ENCODE measurements around the gene PXDN.

Gene PXDN

GRCh38 chr2:1605102-1606045, 138.9 kb downstream of the PXDN start:
- no peaks in the 10 kb centered on the region for H3K79me2 ChIP-seq (ENCODE audit: insufficient read depth, low read length)
- H4K20me1 ChIP-seq (ENCODE audit: insufficient read depth, low read length, poor library complexity, severe bottlenecking), result no peaks in the 10 kb centered on the region
- H3K4me1 ChIP-seq (ENCODE audit: insufficient read depth, low read length, poor library complexity, severe bottlenecking), result peaks cover 7% of the 10 kb centered on the region
- no peak for TF ChIP-seq EZH2phosphoT487 (IDR thresholded peaks at IDR 0.05; ENCODE audit: borderline replicate concordance)
- no peak for TF ChIP-seq CTCF (conservative IDR thresholded peaks at IDR 0.05; ENCODE audit: low read length)
- no peaks in the 10 kb centered on the region for H3K9me2 ChIP-seq (replicated peaks; ENCODE audit: low read depth, low read length)
- H3K36me3 ChIP-seq (ENCODE audit: insufficient read depth, low read length), result no peaks in the 10 kb centered on the region
- no peaks in the 10 kb centered on the region for H3K27me3 ChIP-seq (ENCODE audit: insufficient read depth, low read length, poor library complexity, severe bottlenecking)
- H3K4me2 ChIP-seq (ENCODE audit: low read depth, low read length, poor library complexity, severe bottlenecking), result no peak overlapping the region
- H2AFZ ChIP-seq (ENCODE audit: low read length), result no peak overlapping the region
- H3F3A ChIP-seq (ENCODE audit: low read depth), result no peaks in the 10 kb centered on the region
- H3K9ac ChIP-seq (ENCODE audit: low read depth, low read length, poor library complexity, severe bottlenecking), result no peak overlapping the region
- H3K4me3 ChIP-seq (ENCODE audit: low read length, poor library complexity, severe bottlenecking), result no peak overlapping the region
- H3K9me3 ChIP-seq (ENCODE audit: insufficient read depth, low read depth, low read length), result no peaks in the 10 kb centered on the region

GRCh38 chr2:1603521-1603920, 140.8 kb downstream of the PXDN start:
- H3K9me3 ChIP-seq (ENCODE audit: insufficient read depth, low read depth, low read length), result no peaks in the 10 kb centered on the region
- no peaks in the 10 kb centered on the region for H4K20me1 ChIP-seq (ENCODE audit: insufficient read depth, low read length, poor library complexity, severe bottlenecking)
- no peak overlapping the region for H2AFZ ChIP-seq (ENCODE audit: low read length)
- no peak for TF ChIP-seq EZH2phosphoT487 (IDR thresholded peaks at IDR 0.05; ENCODE audit: borderline replicate concordance)
- no peak for TF ChIP-seq CTCF (conservative IDR thresholded peaks at IDR 0.05; ENCODE audit: low read length)
- no peaks in the 10 kb centered on the region for H3K27me3 ChIP-seq (ENCODE audit: insufficient read depth, low read length, poor library complexity, severe bottlenecking)
- H3K36me3 ChIP-seq (ENCODE audit: insufficient read depth, low read length), result no peaks in the 10 kb centered on the region
- H3K9me2 ChIP-seq (replicated peaks; ENCODE audit: low read depth, low read length), result no peaks in the 10 kb centered on the region
- peaks cover 3% of the 10 kb centered on the region for H3K4me1 ChIP-seq (ENCODE audit: insufficient read depth, low read length, poor library complexity, severe bottlenecking)
- no peaks in the 10 kb centered on the region for H3K79me2 ChIP-seq (ENCODE audit: insufficient read depth, low read length)
- no peak overlapping the region for H3K4me2 ChIP-seq (ENCODE audit: low read depth, low read length, poor library complexity, severe bottlenecking)
- no peak overlapping the region for H3K4me3 ChIP-seq (ENCODE audit: low read length, poor library complexity, severe bottlenecking)
- H3K9ac ChIP-seq (ENCODE audit: low read depth, low read length, poor library complexity, severe bottlenecking), result no peak overlapping the region
- H3F3A ChIP-seq (ENCODE audit: low read depth), result no peaks in the 10 kb centered on the region

- no peak overlapping the region for H3K4me3 ChIP-seq (ENCODE audit: low read length, poor library complexity, severe bottlenecking)
- H3K9me2 ChIP-seq (replicated peaks; ENCODE audit: low read depth, low read length), result no peaks in the 10 kb centered on the region
These were observed 141.3 kb downstream of the PXDN start for GRCh38 chr2:1603059-1603458.

More at GRCh38 chr2:1603059-1603458, 141.3 kb downstream of the PXDN start:
- TF ChIP-seq EZH2phosphoT487 (IDR thresholded peaks at IDR 0.05; ENCODE audit: borderline replicate concordance) (no peak), CTCF (conservative IDR thresholded peaks at IDR 0.05; ENCODE audit: low read length) (no peak)
- H3K4me1 ChIP-seq (ENCODE audit: insufficient read depth, low read length, poor library complexity, severe bottlenecking), result peaks cover 3% of the 10 kb centered on the region
- H4K20me1 ChIP-seq (ENCODE audit: insufficient read depth, low read length, poor library complexity, severe bottlenecking), result no peaks in the 10 kb centered on the region
- H3K79me2 ChIP-seq (ENCODE audit: insufficient read depth, low read length), result no peaks in the 10 kb centered on the region
- no peak overlapping the region for H3K4me2 ChIP-seq (ENCODE audit: low read depth, low read length, poor library complexity, severe bottlenecking)
- H3K36me3 ChIP-seq (ENCODE audit: insufficient read depth, low read length), result no peaks in the 10 kb centered on the region
- no peaks in the 10 kb centered on the region for H3F3A ChIP-seq (ENCODE audit: low read depth)
- no peak overlapping the region for H2AFZ ChIP-seq (ENCODE audit: low read length)
- H3K9ac ChIP-seq (ENCODE audit: low read depth, low read length, poor library complexity, severe bottlenecking), result no peak overlapping the region
- no peaks in the 10 kb centered on the region for H3K27me3 ChIP-seq (ENCODE audit: insufficient read depth, low read length, poor library complexity, severe bottlenecking)
- no peaks in the 10 kb centered on the region for H3K9me3 ChIP-seq (ENCODE audit: insufficient read depth, low read depth, low read length)

Data from Loucy (cell line).